CD4-positive, alpha-beta T cell treated with Interleukin-4 for 1 hour (primary cell): ENCODE measurements around the gene HNF1B.
"Not testable (repeated sequence)": the region's sequence is repeated elsewhere in the genome, so short reads cannot be mapped to it uniquely, and the experiment has no call there.

ENCODE experiments used
- DNase-seq, 2 donors: peaks; one replicate each; pipeline ENCODE4 v3.0.0-alpha.2; 2020 to 2022

The HNF1B gene, protein sequence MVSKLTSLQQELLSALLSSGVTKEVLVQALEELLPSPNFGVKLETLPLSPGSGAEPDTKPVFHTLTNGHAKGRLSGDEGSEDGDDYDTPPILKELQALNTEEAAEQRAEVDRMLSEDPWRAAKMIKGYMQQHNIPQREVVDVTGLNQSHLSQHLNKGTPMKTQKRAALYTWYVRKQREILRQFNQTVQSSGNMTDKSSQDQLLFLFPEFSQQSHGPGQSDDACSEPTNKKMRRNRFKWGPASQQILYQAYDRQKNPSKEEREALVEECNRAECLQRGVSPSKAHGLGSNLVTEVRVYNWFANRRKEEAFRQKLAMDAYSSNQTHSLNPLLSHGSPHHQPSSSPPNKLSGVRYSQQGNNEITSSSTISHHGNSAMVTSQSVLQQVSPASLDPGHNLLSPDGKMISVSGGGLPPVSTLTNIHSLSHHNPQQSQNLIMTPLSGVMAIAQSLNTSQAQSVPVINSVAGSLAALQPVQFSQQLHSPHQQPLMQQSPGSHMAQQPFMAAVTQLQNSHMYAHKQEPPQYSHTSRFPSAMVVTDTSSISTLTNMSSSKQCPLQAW

GRCh38 chr17:37744961-37745800 is at the start of gene HNF1B:
HNF1B (minus strand) TSS chr17:37745059; CDS start chr17:37744884, 175 bp downstream.
- DNase-seq: peak in 1 of 2 donors; percentile 66

GRCh38 chr17:37792787-37793186 is 47.9 kb upstream of the HNF1B start:
- DNase-seq: no peak

- peak; percentile 42 to 60 for DNase-seq
Measured at GRCh38 chr17:37791447-37792399, 46.9 kb upstream of the HNF1B start.

DNA sequence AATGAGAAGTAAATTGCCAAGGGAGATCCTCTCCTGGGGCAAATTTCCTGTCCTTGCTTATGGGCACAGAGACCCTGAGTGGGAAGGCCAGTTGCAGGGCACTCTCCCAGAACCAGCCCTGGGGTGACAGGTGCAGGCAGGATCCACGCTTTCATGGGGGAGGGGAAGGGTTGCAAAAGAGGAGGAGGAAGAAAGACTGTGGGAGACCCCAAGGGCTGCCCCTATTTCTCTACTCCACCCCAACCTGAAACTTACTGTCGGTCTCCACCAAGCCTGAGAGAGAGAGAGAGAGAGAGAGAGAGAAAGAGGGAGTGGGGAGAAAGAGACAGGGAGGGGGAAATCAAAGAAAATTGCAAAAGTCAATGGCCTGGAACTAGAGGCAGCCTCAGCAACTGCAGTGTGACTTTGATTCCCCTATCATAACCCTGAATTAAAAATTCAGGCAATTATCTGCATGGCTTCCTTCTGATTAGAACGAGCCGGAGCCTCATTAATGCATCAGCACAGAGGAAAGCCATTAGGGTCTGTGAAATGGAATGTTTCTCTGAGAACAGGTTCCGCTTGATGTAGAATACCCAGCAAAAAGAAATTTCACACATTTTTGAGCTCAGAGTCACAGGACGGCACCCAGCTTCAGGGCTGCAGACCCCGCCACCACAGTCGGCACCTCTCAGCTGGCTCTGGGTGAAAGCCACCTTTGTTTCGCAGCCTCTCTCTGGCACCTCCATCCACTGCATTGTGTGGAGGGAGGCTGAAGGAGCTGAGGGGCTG is 45.1 kb upstream of the HNF1B start:
- no peak for DNase-seq

GRCh38 chr17:37789021-37789565 is 44.2 kb upstream of the HNF1B start:
- DNase-seq: no peak

GRCh38 chr17:37788526-37788925 is 43.7 kb upstream of the HNF1B start:
- DNase-seq: no peak

- DNase-seq: no peak
Measured at GRCh38 chr17:37787055-37787757, 42.3 kb upstream of the HNF1B start.

GRCh38 chr17:37786481-37786880 is 41.6 kb upstream of the HNF1B start:
- DNase-seq: no peak

DNA sequence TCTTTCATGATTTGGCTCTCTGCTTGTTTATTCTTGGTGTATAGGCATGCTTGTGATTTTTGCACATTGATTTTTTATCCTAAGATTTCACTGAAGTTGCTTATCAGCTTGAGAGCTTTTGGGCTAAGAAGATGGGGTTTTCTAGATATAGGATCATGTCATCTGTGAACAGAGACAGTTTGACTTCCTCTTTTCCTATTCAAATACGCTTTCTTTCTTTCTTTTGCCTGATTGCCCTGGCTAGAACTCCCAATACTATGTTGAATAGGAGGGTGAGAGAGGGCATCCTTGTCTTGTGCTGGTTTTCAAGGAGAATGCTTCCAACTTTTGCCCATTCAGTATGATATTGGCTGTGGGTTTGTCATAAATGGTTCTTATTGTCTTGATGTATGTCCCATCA is 37.6 kb upstream of the HNF1B start:
- DNase-seq: not testable (repeated sequence)

- DNase-seq: no peak
Measured at GRCh38 chr17:37781451-37781850, 36.6 kb upstream of the HNF1B start.

- no peak for DNase-seq
Measured at GRCh38 chr17:37779554-37779953, 34.7 kb upstream of the HNF1B start.

DNA sequence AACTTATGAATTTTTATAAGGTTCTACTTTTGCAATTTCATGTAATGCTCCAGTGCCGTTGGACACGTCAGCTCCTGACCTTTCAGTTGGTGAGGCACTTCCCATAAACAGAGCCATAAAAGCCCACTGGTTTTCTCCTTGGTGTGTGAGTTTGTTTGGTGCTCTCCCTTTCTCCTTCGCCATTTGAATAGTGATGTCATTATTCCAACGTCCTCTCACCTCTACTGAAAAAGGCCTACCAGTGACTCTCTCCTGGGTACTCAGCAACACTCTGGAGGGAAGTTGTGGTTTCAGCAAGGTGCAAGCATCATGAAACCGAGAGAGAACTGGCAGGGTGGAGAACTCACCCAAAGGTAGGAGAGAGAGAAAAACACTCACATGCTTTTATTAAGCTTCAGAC is 29.6 kb upstream of the HNF1B start:
- DNase-seq: peak; percentile 33 to 54

GRCh38 chr17:37772982-37773381 is 28.1 kb upstream of the HNF1B start:
- no peak for DNase-seq

- DNase-seq: peak in 1 of 2 donors; percentile 18
Measured at GRCh38 chr17:37770631-37771518, 26.0 kb upstream of the HNF1B start.

- DNase-seq: no peak
Measured at GRCh38 chr17:37769050-37769449, 24.2 kb upstream of the HNF1B start.

GRCh38 chr17:37768438-37768837 is 23.6 kb upstream of the HNF1B start:
- no peak for DNase-seq

DNA sequence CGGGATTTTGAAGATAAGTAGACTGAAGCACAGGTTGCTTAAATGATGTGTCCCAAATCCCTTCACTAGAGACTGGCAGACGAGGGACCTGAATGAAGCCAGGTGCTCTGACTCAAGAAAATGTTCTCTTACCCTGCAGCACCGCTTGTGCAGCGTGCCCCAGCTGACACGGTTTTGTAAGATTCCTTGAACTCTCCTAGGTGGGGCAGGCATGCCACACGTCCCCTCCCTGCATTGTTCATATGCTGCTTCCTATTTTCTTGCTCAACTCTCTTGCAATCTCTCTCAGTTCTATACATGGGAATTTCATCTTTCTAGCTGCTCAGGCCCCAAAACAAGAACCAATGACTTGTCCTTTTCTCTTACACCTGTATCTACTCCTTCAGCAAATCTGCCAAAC is 22.1 kb upstream of the HNF1B start:
- no peak for DNase-seq

DNA sequence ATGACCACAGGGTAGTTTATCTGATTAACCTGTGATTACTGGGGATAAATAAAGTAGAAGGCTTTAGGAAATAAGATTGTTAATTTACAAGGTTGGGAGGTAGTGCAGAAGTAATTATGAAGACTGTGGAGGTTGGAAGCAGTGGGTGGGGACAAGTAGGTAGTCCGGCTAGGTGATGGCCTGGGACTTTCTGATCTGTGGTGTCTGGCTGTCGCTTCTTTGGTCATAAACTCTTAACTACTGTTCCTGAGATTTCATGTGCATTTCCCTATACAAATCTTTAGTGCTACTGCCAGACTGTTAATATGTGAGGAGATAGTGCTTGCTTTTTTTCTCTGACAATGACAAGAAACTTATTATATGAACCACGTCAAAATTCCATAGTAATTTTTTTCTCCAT is 19.5 kb upstream of the HNF1B start:
- DNase-seq: no peak

- no peak for DNase-seq
Measured at GRCh38 chr17:37762666-37763065, 17.8 kb upstream of the HNF1B start.

GRCh38 chr17:37761961-37762360 is 17.1 kb upstream of the HNF1B start:
- DNase-seq: no peak
